Kidney epithelial cell (primary cell): ENCODE data around the gene LRRC15. TPM values are rescaled to one million over a fixed set of nuclear protein-coding genes. Genes with fewer than 3 reads are reported as not detected.

ENCODE experiments used
- DNase-seq: peaks from one replicate; pipeline ENCODE4 v3.0.0-alpha.2; 2010; ENCODE audit warnings: low read depth
- H3K27me3 ChIP-seq: 2 replicates; pipeline ENCODE4 v1.6.0; 2011; ENCODE audit warnings: low read length; ENCODE audit not compliant: control insufficient read depth, insufficient read depth
- H3K36me3 ChIP-seq: 2 replicates; pipeline ENCODE4 v1.5.1; 2011; ENCODE audit warnings: low read length; ENCODE audit not compliant: control insufficient read depth, insufficient read depth
- H3K4me3 ChIP-seq: 2 replicates; pipeline ENCODE4 v1.5.1; 2011; ENCODE audit warnings: low read depth, mild to moderate bottlenecking, control low read depth, low read length
- CTCF ChIP-seq: IDR thresholded peaks from 2 replicates; pipeline ENCODE4 v1.5.1; 2011; ENCODE audit warnings: mild to moderate bottlenecking, moderate library complexity, low read length, control low read depth, inconsistent platforms; ENCODE audit not compliant: insufficient read depth, poor library complexity, severe bottlenecking
- total RNA-seq: library from RNA; depleted of rRNA; stranded (reverse); fragments of >200 nt; gene quantifications from 2 replicates; pipeline ENCODE4 v1.2.3, GENCODE V29; 2015

The LRRC15 gene
- total RNA-seq, 1 donor from 2014 or later = not detected

- Histone ChIP-seq H3K36me3 (no peaks in the 10 kb centered on the region), H3K27me3 (peaks cover 10% of the 10 kb centered on the region), H3K4me3 (no peak overlapping the region)
- no peak for DNase-seq
- TF ChIP-seq CTCF = no peak
These were observed 21.3 kb upstream of the LRRC15 start for GRCh38 chr3:194390835-194391234.

- TF ChIP-seq CTCF = no peak
- no peak for DNase-seq
- Histone ChIP-seq H3K27me3 (peaks cover 15% of the 10 kb centered on the region), H3K36me3 (no peaks in the 10 kb centered on the region), H3K4me3 (no peak overlapping the region)
These were observed 19.7 kb upstream of the LRRC15 start for GRCh38 chr3:194389269-194389668.

GRCh38 chr3:194387926-194388418, 18.4 kb upstream of the LRRC15 start:
- DNase-seq = no peak
- H3K27me3 ChIP-seq = peaks cover 23% of the 10 kb centered on the region
- no peaks in the 10 kb centered on the region for H3K36me3 ChIP-seq
- no peak overlapping the region for H3K4me3 ChIP-seq
- no peak for TF ChIP-seq CTCF

GRCh38 chr3:194387276-194387675, 17.7 kb upstream of the LRRC15 start:
- Histone ChIP-seq H3K36me3 (no peaks in the 10 kb centered on the region), H3K27me3 (peaks cover 25% of the 10 kb centered on the region), H3K4me3 (no peak overlapping the region)
- no peak for TF ChIP-seq CTCF
- no peak for DNase-seq

- no peak overlapping the region for H3K4me3 ChIP-seq
- DNase-seq = no peak
- no peak for TF ChIP-seq CTCF
- peaks cover 25% of the 10 kb centered on the region for H3K27me3 ChIP-seq
- H3K36me3 ChIP-seq = no peaks in the 10 kb centered on the region
These were observed 17.1 kb upstream of the LRRC15 start for GRCh38 chr3:194386648-194387047.

GRCh38 chr3:194386066-194386465, 16.5 kb upstream of the LRRC15 start:
- no peak for TF ChIP-seq CTCF
- H3K27me3 ChIP-seq = peaks cover 25% of the 10 kb centered on the region
- no peak overlapping the region for H3K4me3 ChIP-seq
- DNase-seq = no peak
- H3K36me3 ChIP-seq = no peaks in the 10 kb centered on the region
